ENCODE results near the gene ROBO3. TPM values are rescaled to one million over a fixed set of nuclear protein-coding genes. Genes with fewer than 3 reads are reported as not detected.
A peak's percentile ranks its signal among the peaks of the same experiment; 100 is the strongest.

ROBO3 gene
- total and polyA plus RNA-seq, 2 donors (not counting 1 experiment from before 2014, with no cell fraction given): 1.0 to 7.4 TPM

DNA sequence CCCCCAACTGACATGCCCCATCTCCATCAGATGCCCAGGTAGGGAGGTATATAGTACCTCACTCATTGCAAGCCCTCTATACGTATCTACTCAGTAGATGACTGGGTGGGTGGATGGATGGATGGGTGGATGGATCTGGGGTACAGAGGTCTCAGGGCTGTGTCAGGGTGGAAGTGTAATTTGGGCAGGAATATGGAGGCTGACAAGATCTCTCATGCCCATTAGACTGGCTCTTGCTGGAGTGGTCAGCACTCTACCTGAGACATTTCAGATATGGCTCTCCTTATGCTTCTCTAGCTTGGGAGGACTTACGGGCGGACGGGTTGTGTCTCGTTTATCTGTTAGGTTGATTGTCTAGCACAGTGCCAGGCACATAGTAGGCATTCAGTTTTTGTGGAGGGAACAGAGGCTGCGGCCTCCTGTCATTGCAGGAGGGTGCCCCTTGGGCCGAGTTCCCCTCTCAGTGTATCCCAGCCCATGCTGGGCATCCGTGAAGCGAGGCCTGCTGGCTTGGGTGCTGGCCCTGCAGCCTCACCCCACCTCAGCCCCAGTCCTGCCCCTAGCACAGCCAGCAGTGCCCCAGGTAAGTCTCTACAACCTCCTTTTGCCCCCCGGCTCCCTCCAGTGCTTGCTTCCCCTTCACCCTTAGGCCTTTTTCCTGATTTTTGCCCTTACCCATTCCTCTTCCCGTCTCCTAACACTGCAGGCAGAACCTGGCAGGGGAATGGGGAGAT lies 13.7 kb downstream of the ROBO3 start:
- Histone ChIP-seq H4K20me1 (ENCODE audit: control insufficient read depth, insufficient read depth, low read length, poor library complexity, severe bottlenecking) (no peaks in the 10 kb centered on the region), H3K9me3 (ENCODE audit: control extremely low read depth in 1 of 3, control insufficient read depth in 2 of 3, insufficient read depth in 1 of 3, low read length in 2 of 3) (peaks cover 0 to 22% (median 0%) of the 10 kb centered on the region in 3 donors), H3K27ac (ENCODE audit: low read length in 2 of 2) (no peak overlapping the region), H3K4me2 (replicated peaks; ENCODE audit: low read depth, low read length, poor library complexity, severe bottlenecking) (no peak overlapping the region), H3K4me3 (ENCODE audit: control extremely low read depth in 1 of 5, extremely low read depth in 1 of 5, insufficient read depth in 1 of 5, low read depth in 2 of 5, low read length in 4 of 5) (no peak overlapping the region), H2AFZ (ENCODE audit: insufficient read depth, low read depth, low read length, poor library complexity, severe bottlenecking) (no peak overlapping the region), H3K9ac (ENCODE audit: low read length) (no peak overlapping the region), H3K4me1 (ENCODE audit: control insufficient read depth in 2 of 2, insufficient read depth in 2 of 2, low read length in 2 of 2) (peaks cover 19 to 22% of the 10 kb centered on the region in 2 donors), H3K36me3 (replicated peaks in 1 of 2; ENCODE audit: control extremely low read depth in 1 of 2, control insufficient read depth in 1 of 2, extremely low read depth in 1 of 2, insufficient read depth in 2 of 2, low read length in 1 of 2) (no peaks in the 10 kb centered on the region), H3K27me3 (replicated peaks in 1 of 4; ENCODE audit: control extremely low read depth in 1 of 4, control insufficient read depth in 3 of 4, insufficient read depth in 4 of 4, low read length in 3 of 4) (peaks cover 0 to 52% (median 15%) of the 10 kb centered on the region in 4 experiments), H3K79me2 (ENCODE audit: control insufficient read depth, insufficient read depth, low read length) (no peaks in the 10 kb centered on the region)
- no peak for ATAC-seq (ENCODE audit: low read depth)
- intact Hi-C loops (cut with micrococcal nuclease): loop anchor here (5.0 kb wide), 2 partner anchors 42 to 73 kb away; partner anchors contain the start of gene CCDC15
- WGBS (ENCODE audit: insufficient coverage): 94% methylated on average over 8 of the region's 11 CpGs
- CTCF ChIA-PET: no interaction called here
- DNase-seq: no peak
- POLR2A ChIA-PET: no interaction called here
- no peaks in the 10 kb centered on the region for H3K9me3 Mint-ChIP-seq (ENCODE audit: insufficient read depth)
- H3K4me3 Mint-ChIP-seq: peak overlapping the region; percentile 9
- TF ChIP-seq, protein P1, sequence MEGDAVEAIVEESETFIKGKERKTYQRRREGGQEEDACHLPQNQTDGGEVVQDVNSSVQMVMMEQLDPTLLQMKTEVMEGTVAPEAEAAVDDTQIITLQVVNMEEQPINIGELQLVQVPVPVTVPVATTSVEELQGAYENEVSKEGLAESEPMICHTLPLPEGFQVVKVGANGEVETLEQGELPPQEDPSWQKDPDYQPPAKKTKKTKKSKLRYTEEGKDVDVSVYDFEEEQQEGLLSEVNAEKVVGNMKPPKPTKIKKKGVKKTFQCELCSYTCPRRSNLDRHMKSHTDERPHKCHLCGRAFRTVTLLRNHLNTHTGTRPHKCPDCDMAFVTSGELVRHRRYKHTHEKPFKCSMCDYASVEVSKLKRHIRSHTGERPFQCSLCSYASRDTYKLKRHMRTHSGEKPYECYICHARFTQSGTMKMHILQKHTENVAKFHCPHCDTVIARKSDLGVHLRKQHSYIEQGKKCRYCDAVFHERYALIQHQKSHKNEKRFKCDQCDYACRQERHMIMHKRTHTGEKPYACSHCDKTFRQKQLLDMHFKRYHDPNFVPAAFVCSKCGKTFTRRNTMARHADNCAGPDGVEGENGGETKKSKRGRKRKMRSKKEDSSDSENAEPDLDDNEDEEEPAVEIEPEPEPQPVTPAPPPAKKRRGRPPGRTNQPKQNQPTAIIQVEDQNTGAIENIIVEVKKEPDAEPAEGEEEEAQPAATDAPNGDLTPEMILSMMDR (IDR thresholded peaks at IDR 0.05): no peak
- TF ChIP-seq EZH2 (IDR thresholded peaks at IDR 0.05; ENCODE audit: borderline replicate concordance, insufficient read depth, low read depth, low read length, poor library complexity, severe bottlenecking): no peak
- no peak overlapping the region for H3K27ac Mint-ChIP-seq
- H3K4me1 Mint-ChIP-seq: peaks cover 24% of the 10 kb centered on the region
- peaks cover 55% of the 10 kb centered on the region for H3K27me3 Mint-ChIP-seq
